NCI-H128 (cell line): Measurements from ENCODE around the gene DCP1B.
"Not testable (repeated sequence)": the region's sequence is repeated elsewhere in the genome, so short reads cannot be mapped to it uniquely, and the experiment has no call there.

ENCODE experiments used
- DNase-seq: peaks from one replicate; lab custom pipeline; 2025; ENCODE audit not compliant: unreplicated experiment; lab: John Stamatoyannopoulos, UW

Gene DCP1B

GRCh38 chr12:1977109-1977508 lies 27.1 kb downstream of the DCP1B start:
- DNase-seq, result no peak

- DNase-seq, result no peak
Observed at GRCh38 chr12:1974812-1975211, 29.4 kb downstream of the DCP1B start.

- DNase-seq, result no peak
Observed at GRCh38 chr12:1972856-1973317, 31.4 kb downstream of the DCP1B start.

- DNase-seq, result no peak
Observed at GRCh38 chr12:1972260-1972659, 32.0 kb downstream of the DCP1B start.

GRCh38 chr12:1970331-1970900 lies 33.8 kb downstream of the DCP1B start:
- no peak for DNase-seq

GRCh38 chr12:1966561-1967226 lies 37.6 kb downstream of the DCP1B start:
- no peak for DNase-seq

GRCh38 chr12:1965916-1966315 lies 38.3 kb downstream of the DCP1B start:
- no peak for DNase-seq

GRCh38 chr12:1962051-1963020 lies 41.9 kb downstream of the DCP1B start:
- no peak for DNase-seq

- DNase-seq, result no peak
Observed at GRCh38 chr12:1956716-1957115, 47.5 kb downstream of the DCP1B start.

GRCh38 chr12:1949771-1950470 lies 54.3 kb downstream of the DCP1B start:
- DNase-seq, result no peak

GRCh38 chr12:1948883-1949282 lies 55.4 kb downstream of the DCP1B start:
- no peak for DNase-seq

GRCh38 chr12:1947081-1947480 lies 57.2 kb downstream of the DCP1B start:
- DNase-seq, result no peak

- DNase-seq, result no peak
Observed at GRCh38 chr12:1946296-1946695, 58.0 kb downstream of the DCP1B start.

GRCh38 chr12:1945502-1945901 lies 58.8 kb downstream of the DCP1B start:
- DNase-seq, result not testable (repeated sequence)

GRCh38 chr12:1939801-1940607 lies 64.3 kb downstream of the DCP1B start:
- DNase-seq, result peak; percentile 80

GRCh38 chr12:1939331-1939730 lies 64.9 kb downstream of the DCP1B start:
- DNase-seq, result no peak

GRCh38 chr12:1937481-1938224 lies 66.6 kb downstream of the DCP1B start:
- no peak for DNase-seq

- no peak for DNase-seq
Observed at GRCh38 chr12:1936406-1937320, 67.6 kb downstream of the DCP1B start.
